Stimulated activated CD4-positive, alpha-beta T cell treated with anti-CD3 and anti-CD28 coated beads, Interleukin-15, amount 100 ng/mL, for 1 hour (primary cell): ENCODE results near the gene LRRC10B.

Experiments
- DNase-seq, 2 donors: peaks; one replicate each; pipeline ENCODE4 v3.0.0-alpha.2; 2020; ENCODE audit warnings: low read depth in 1 of 2, low spot score in 1 of 2

Gene LRRC10B

GRCh38 chr11:61528114-61528513 lies 19.6 kb downstream of the LRRC10B start:
- no peak for DNase-seq

DNA sequence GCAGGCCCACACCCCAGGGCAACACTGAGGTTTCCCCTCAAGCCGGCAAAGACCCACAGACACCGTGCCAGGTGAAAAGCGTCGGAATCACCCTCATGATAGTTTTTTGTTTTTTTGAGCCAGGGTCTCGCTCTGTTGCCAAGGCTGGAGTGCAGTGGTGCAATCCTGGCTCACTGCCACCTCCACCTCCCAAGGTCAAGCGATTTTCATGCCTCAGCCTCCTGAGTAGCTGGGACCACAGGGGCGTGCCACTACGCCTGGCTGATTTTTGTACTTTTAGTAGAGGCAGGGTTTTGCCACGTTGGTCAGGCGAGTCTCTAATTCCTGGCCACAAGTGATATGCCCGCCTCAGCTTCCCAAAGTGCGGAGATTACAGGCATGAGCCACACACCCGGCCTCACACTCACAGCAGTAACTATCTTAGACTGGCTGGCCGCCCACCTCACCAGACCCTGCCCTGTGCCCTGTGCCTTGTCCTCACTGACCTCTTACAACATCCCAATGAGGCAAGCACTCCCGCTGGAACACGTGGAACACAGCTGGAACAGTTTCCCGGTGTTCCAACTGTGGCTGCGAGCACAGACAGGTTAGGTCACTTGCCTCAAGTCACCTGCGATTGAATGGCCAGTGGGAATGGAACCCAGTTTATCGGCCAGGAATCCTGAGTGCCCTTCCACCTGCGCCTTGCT lies 21.1 kb downstream of the LRRC10B start:
- no peak for DNase-seq

DNA sequence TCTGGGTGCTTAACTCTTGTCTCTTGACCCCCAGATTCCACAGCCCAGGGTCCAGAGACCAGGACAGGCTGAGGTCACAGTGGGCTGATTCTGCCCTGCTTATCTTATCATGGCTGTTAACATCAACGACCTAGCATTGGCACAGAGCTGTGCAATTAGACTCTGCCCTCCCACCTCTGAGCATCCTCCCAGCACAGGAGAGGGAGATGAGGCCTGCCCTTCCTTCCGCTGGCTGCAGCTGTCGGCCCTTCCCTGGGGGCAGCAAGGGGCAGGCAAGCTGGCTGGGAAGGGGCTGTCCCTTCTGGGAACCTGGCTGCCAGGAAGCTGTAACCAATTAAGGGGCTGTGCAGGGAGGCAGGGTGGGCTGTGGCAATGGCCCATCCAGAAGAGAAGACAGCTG lies 22.5 kb downstream of the LRRC10B start:
- DNase-seq = no peak

DNA sequence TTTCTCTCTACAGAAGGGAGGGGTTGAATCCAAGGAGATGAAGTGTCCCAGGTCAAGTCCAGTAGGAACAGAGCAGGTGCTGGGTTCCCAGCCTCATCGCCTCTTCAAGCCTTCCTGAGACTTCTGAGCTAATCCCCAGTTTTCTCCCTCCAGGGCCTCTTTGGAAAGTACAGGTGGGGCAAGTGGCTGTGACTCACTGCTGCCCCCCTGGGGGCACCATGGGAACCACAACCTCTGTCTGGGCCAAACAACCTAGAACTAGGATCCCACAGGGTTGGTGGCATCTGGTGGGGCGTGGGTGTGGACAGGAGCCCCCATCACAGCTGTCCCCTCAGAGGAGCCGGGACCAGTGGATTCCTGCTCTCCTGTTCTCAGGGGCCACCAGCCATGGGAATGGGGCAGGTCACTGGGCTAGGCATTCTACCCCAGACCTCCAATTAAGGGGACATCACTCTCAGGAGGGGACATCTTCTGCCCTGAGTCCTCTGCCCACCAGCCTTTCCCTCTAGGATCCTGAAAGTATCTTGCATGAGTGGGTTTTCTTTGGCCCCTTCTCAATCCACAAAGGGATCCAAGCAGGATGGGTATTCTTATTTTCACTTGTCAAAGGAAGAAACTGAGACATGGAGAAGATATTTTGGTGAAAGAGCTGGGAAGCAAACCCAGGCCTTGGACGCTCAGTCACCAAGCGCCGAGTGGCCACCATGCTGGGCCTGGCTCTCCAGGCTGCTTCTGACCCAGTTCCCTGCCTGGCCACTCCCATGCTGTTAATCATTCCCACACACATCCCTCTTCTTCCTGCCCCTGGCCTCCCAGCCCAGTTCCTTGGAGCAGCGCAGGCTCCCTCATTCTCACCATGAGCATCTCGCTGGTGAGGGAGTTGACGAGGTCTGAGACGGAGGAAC lies 23.8 kb downstream of the LRRC10B start:
- peak; percentile 11 to 32 for DNase-seq

- DNase-seq = no peak
Observed at GRCh38 chr11:61533039-61533375, 24.5 kb downstream of the LRRC10B start.

- DNase-seq = no peak
Observed at GRCh38 chr11:61533401-61533800, 24.9 kb downstream of the LRRC10B start.

- DNase-seq = no peak
Observed at GRCh38 chr11:61534025-61534932, 25.7 kb downstream of the LRRC10B start.

DNA sequence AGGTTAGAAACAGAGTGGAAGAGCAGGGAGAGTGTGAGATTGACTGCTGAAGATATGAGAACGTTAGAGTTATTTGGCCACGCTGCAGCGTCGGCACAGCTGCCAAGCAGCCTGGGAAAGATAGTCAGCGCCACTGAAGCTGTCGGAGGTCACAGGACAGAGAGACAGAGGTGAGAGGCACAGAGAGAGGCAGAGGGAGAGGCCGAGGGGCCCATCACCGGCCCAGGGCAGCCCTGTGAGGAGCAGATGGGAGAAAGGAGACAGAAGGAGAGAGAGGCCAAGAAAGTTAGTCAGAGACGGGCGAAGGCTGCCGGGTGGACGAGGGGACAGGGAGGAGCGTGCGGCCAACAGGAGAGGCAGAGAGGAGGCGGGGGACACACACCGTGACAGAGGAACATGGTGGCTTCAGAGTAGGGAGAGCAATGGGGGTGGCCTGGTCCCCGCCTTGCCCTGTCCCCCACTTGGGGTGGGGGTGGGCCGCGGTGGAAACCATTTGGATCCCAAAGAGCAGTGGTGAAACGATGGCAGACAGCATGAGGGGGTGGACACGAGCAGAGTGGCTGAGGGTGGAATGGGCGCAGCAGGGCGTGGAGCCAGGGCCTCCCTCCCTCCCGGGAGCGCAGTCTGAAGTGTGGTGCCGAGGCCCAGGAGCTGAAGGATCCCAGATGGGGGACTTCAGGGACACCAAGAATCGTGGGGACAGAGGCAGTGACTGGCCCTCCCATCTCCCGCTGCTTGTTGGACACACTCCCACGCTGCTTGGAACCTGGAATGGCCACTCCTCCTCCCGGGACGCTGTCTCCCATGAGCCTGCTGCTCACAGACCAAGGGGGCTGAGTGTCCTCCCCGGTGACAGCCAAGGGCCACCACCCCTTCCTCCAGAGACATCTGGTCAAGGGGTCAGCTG lies 26.6 kb downstream of the LRRC10B start:
- no peak for DNase-seq

DNA sequence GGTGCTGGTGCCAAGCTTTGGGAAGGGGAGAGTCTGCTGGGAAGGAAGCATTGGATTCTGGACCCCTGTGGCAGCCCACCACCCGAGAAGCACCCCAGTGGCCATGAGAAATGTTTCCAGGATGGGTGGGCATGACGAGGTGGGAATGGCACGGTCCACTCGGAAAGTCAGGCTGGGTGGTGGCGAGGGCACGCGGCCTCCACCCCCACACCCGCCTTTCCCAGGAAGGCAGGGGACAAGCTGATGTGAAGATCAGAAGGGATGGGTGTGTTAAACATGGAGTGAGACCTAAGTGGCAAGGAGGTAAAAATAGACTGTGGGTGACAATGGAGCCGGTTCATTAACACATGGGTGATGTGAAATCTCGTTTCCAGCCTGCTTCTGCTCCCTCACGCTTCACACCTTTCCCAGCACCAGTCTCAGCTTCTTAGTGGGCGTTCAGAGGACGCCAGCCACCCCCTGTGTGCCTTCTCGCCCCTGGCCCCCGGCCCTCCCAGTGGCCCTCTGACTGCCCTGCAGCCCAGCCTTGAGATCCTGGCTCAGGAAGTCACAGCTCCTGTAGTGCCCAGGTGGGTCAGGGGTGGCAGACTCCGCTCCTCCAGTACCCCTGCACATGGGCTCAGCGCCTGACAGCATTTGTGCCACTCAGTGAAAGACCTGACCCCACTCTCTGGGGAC lies 27.6 kb downstream of the LRRC10B start:
- DNase-seq = no peak

DNA sequence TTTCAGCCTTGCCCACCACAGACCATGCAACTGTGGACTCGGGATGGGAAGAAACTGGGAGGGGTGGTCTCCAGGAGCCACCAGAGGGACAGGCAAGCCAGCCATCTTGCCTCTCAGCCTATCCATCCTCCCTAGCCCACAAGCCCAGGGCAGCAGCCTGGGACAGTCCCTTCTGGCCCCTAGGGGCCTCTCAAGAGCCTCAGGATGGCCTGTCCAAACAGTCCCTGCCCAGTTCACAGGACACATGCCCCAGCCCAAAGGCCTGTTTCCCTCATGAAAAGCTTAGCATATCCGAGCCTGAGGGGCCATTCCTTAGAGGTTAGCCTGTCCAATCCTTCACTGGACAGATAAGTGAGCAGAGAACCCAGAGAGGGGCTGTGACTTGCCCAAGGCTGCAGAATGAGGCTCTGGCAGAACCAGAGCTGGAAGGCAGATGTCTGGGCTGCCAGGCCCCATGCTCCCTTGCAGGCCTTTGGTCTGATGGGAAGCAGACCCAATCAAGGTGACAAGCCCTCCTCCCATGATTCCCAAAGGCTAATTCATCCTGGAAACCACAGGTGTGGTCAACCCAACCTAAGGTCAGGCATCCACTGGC lies 28.2 kb downstream of the LRRC10B start:
- DNase-seq = no peak

GRCh38 chr11:61537326-61537725 lies 28.8 kb downstream of the LRRC10B start:
- no peak for DNase-seq

GRCh38 chr11:61538636-61538961 lies 30.1 kb downstream of the LRRC10B start:
- no peak for DNase-seq

DNA sequence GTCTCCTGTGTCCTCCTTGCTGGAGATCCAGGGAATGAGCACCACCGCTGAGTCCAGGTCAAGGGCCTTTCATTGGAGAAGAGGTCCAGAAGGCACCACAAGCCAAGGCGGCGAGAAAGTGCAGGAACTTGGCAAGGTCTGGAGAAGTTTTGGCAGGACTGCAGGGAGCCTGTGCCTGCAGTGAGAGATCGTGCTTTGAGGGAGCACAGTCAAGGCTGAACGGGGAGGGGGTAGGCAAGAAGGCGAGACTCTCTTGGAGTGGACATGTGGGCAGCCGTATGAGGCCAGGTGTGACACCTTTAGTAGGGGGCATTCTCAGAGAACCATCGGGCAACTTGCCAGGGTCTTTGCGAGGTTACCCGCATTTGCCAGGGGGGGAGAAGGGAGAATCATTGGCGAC lies 30.5 kb downstream of the LRRC10B start:
- no peak for DNase-seq

GRCh38 chr11:61539831-61540357 lies 31.3 kb downstream of the LRRC10B start:
- no peak for DNase-seq

- no peak for DNase-seq
Observed at GRCh38 chr11:61540528-61540927, 32.0 kb downstream of the LRRC10B start.

GRCh38 chr11:61541598-61541997 lies 33.0 kb downstream of the LRRC10B start:
- DNase-seq = no peak

DNA sequence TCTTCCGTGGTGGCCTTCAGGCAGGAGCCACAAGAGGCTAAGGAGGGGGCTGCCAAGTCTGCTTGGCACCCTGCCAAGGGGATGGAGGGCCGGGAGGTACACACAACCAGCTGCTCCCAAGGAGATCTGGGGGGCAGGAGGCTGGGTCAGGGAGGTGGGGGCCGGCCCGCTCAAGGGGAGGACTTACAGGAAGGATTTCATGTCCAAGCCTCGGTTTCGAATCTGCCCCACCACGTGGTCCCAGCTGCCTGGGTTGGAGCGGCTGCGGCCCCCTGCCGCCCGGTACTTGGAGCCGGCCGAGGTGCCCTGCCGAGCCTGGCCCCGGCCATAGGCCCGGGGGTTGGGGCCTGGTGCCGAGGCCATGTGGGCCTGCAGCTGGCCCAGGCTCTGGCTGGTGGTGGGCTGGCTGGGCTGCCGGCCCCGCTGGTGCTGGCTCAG lies 33.5 kb downstream of the LRRC10B start:
- DNase-seq = no peak

- DNase-seq = no peak
Observed at GRCh38 chr11:61542705-61543104, 34.2 kb downstream of the LRRC10B start.

- DNase-seq = no peak
Observed at GRCh38 chr11:61543606-61544306, 35.2 kb downstream of the LRRC10B start.
